GM18499 (cell line): ENCODE data around the gene DAAM1.
A peak's percentile ranks its signal among the peaks of the same experiment; 100 is the strongest.

Experiments
- ATAC-seq: cut with Tn5 transposase; IDR thresholded peaks from one replicate; pipeline ENCODE4 v1.9.1; 2021; ENCODE audit warnings: moderate number of reproducible peaks; ENCODE audit not compliant: insufficient read depth, unreplicated experiment

The DAAM1 gene

GRCh38 chr14:59215322-59215721 lies 26.9 kb downstream of the DAAM1 start:
- ATAC-seq: no peak

GRCh38 chr14:59215757-59216156 lies 27.3 kb downstream of the DAAM1 start:
- ATAC-seq: no peak

GRCh38 chr14:59217011-59217410 lies 28.5 kb downstream of the DAAM1 start:
- ATAC-seq: no peak

- no peak for ATAC-seq
Observed at GRCh38 chr14:59221568-59221967, 33.1 kb downstream of the DAAM1 start.

DNA sequence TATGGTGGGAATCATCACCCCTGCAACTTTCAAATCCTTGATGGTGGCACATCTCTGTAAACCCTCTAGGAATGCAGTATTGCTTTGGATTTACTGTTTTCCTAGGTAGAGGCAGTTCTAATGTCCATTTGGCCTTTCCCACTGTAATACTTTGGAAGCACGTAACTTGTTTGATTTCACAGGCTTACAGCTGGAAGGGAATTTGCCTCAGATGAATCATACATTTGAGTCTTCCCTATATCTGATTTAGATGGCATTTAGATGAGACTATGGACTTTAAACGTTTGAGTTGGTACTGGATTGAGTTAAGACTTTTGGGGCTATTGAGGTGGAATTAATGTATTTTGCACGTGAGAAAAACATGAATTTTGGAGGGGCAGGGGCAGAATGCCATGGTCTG lies 35.9 kb downstream of the DAAM1 start:
- no peak for ATAC-seq

- ATAC-seq: no peak
Observed at GRCh38 chr14:59225281-59225680, 36.8 kb downstream of the DAAM1 start.

- no peak for ATAC-seq
Observed at GRCh38 chr14:59228421-59228820, 40.0 kb downstream of the DAAM1 start.

DNA sequence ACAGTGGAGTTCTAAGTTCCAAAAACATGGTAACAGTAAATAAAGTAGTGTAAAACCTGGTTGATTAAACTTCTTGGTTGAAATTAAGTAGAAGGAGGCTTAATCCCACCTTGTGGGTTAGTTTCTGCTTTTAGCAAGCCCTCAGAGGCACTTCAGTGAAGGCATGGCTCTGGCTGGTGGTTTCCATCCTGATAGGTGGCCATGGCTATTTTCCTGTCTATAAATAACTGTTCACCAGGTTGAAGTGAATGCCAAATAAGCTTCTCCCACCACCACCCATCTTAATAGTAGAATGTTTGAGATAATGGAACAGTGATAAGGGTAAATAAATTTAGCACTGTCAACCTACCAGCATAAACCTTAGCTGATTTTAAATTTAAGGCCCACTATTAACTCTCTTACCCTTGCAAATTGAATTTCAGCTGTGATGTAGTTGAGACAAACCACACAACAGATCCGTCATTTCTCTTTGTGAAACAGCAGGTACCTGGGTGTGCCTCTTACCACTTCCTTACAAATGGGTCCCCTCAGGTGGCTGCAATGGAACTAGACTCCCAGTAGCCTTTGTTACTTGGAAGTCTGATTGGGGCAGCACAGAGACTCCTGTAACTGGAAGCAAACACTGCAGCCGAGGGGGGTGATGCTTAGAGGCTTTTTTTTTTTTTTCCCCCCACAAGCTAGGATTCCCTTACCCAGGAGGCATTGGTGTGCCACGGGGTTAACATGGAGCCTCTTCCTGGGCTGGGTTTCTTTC lies 41.4 kb downstream of the DAAM1 start:
- no peak for ATAC-seq

DNA sequence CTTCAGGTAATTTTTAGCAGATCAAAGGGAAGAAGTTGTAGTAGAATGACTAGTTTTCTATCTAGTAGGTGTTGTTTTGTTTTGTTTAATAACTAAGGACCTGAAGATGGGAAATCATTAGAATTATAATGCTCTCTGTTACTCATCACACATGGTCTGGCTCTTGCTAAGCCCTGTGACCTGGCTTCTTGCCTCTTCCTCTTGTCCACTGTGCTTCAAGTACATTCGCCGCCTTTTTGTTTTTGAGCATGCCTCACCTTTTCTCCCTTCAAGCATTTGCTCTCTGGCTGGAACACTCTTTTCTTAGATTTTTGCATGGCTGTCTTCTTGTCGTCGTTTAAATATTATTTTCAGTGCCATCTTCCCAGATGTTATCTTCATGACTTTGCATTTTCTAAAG lies 47.7 kb downstream of the DAAM1 start:
- ATAC-seq: no peak

DNA sequence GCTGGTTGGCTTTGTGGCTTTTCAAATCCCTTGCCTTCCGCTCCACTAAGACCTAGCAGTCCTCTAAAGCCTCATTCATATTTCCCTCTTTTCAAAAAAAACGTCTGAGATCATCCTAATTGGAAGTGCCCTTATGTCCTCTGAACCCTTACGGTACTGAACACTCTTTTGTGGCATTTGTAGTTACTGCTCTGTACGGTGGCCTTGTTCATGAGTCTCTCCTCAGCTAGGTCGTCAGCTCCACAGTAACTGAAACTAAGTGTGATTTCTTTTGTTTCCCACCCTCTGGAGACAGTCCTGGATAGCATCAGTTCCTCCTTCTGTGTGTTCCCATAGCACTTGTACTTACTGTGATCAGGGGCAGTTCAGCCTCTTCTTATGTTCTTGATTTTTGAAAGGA lies 49.7 kb downstream of the DAAM1 start:
- no peak for ATAC-seq

GRCh38 chr14:59239022-59239421 lies 50.6 kb downstream of the DAAM1 start:
- ATAC-seq: no peak

DNA sequence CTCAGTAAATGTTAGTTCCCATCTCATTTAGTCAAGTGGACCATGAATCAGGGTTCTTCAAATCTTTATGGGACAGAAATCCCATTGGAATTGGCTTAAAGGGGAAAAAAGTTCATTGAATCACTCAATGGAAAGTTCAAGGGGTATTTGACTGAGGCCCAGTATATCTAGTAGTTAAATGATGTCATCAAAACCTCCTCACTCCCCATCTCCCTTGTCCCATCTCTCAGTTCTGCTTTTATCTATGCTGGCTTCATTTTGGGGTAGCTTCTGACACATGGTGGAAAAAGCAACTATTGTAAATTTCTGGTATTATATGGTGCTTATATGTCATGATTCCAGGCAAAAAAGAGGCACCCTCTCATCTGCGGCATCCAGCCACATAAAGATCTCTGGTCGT lies 51.9 kb downstream of the DAAM1 start:
- ATAC-seq: peak; percentile 97

DNA sequence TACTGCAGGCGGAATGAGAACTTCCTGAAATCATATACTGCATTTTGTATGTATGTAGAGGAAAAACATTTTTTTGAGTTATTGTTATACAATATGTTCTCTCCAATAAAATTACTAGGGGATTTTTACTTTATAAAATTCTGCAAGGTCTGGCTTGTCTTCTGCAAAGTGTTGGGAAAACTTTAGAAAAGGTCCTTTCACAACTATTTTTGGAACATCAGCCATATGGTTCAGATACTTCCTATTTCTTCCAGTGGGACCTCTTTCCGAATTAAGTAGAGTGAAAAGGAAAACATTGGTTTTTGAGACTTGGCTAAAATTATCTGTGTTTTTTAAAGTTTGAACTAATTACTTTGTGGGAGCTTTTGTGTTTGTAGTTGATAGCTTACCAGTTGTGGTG lies 52.7 kb downstream of the DAAM1 start:
- ATAC-seq: no peak

DNA sequence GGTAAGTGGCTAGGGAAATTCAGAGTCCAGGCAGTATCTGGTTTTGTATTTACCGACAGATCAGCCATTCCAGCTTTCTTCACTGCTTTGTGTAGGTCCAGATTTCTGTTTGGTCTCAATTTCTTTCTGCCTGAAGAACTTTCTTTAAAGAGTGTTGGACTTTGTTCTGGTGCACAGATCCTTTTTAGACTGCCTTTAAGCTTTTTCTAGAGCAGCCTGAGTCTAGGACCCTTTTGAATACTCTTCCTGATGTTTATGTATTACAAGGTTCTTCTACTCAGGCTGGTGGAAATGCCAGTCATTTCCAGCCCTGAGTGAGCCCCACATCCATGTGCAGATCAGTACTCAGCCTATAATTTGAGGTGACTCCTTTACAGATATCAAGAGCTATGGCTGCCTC lies 54.7 kb downstream of the DAAM1 start:
- no peak for ATAC-seq

DNA sequence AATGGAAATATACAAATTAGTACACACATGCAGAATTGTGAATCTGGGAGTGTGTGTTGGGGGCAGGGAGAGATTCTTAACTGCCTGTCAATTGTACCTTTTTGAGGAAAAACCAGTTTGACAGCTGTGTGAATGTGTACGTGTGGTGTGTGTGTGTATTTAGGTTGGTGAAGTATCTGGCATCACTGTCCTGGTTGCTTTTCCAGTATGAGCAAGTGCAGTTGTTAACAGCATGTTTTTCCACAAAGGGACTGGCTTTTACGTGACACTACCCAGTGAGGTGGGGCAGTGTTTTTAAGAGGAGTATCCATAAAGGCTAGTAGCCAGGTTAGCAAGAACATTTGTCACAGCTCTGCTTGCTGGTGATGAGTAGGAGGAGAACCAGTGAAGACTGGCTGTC lies 56.1 kb downstream of the DAAM1 start:
- no peak for ATAC-seq

DNA sequence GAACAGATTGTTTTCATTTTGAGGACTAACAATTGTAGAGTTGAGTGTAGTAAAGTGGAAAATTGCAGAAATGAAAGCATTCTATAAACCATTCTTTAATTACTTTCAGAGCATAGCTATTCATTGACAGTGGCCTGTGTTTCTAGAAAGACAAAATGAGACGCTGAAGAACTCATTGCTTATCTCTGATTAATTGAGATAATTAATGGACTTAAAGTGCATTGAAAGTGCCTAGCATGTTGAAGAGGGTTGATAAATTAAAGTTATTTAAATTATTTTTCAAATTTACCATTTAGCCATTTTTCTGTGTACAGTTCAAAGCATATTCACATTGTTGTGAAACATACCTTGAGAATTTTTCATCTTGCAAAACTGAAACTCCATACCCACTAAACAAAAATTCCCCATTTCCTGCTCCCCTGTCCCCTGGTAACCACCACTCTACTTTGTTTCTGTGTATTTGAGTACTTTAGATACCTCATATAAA lies 57.4 kb downstream of the DAAM1 start:
- peak; percentile 68 for ATAC-seq

GRCh38 chr14:59246566-59246965 lies 58.1 kb downstream of the DAAM1 start:
- no peak for ATAC-seq

DNA sequence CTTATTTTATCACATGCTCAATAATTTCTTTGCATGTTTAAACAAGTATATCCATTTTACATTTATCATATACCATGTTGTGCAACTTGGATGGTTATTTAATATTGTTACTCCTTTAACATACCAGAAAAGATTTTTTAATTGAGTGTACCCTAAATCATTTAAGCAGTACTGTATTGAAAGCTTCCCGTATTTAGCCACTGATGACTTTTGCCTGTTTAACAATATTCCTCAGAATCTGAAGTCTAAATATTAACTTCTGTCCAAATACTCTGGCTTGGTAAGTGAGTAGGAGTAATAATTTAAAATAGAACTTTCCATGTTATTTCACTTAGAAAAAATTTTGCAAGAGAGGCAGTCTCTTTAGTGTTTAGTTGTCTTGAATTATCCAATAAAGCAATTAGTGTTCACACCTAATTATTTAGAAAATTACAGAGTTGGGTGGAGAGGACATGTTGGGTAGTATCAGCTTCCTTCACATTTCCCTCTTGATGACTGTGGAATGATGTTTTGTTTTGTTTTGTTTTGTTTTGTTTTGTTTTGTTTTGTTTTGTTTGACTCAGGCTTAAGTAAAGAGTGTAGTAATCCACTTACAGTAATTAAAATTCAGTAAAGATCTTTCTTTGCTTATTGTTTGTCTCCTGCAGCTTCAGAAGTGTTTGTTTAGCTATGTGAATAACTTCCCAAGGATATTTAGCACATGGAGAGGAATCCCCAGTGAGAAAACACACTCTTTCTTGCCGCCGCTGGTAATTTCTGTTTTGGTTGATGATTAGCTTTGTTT lies 59.5 kb downstream of the DAAM1 start:
- no peak for ATAC-seq

DNA sequence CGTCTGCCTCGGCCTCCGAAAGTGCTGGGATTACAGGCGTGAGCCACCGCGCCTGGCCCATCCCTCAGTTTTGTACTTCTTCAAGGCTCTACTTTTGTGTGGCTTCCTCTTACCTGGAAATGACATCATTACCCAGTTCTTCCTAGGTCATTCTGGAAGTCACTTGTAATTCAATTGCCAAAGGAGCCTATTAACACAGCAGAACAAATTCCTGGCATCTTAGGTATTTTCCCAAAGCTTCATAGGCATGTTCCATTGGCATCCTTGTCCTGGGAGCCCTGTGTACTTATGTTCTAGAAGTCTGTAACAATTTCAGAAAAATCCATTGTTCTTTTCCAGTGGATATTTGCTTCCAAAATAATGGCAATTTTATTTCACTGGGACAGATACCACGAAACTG lies 60.6 kb downstream of the DAAM1 start:
- ATAC-seq: no peak

DNA sequence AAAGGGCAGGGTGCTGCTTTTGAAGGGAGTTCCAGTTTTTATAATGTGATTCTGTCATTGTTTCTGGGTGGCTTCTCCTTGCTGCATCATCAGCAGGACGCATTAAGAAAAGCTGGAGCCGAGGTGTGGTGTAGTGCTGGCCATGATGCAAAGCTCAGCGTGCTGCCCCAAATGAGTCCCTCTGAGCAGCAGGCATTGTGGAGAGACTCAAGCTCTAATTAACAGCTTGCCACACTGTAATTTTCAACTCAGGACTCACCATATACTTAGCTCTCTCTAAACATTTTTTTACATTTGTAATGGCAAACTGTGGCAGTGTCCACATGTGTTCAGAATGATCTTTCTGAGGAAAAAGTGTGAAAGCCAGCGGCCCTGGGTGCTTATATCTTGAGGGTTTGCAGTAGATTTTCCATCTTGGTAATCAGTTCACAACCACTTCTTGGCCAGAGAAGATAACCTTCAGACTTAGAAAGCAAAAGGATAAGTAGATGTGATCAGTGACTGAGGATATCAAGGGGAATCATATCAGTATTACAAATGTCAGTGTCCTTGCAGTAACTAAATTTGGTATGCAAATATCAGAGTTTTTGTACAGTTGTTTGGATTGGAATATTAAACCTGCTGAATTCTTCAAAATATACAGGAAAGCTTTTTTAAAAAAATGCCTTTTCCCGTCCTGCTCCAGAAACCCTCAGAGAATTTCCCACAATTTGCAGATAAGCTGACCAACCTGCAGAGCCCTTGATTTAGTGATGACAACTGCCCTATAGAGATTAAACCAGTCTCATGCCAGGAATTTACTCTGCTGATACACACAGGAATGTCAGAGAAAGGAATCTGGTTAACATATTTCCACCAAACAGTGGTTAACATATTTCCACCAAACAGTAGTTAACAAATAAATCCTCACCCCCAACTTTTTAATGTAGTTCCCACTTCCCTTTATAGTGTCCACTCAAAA lies 63.6 kb downstream of the DAAM1 start:
- no peak for ATAC-seq
